GM21786 (cell line): ENCODE measurements around the gene XIAP.
"Not testable (repeated sequence)": the region's sequence is repeated elsewhere in the genome, so short reads cannot be mapped to it uniquely, and the experiment has no call there.

Source experiments
- ATAC-seq: cut with Tn5 transposase; IDR thresholded peaks from one replicate; pipeline ENCODE4 v1.9.1; 2021; ENCODE audit not compliant: unreplicated experiment

Gene XIAP

DNA sequence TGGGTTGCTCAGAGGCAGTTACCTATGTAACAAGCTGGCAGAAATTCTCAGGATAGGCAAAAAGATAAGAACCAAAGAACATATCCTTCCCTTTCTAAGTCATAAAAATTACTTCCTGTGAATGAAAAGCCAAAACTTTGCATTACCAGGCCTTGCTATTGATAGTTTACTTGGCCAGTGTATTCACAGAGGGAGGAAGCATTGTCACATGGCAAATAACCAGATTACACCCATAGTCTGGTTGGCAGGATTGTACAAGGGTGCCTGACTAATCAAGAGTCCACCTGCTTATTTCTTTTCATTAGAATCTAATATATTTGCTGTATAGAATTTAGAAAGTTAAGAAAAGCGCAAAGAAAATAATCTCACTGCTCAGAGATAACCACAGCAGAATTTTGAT is 14.1 kb downstream of the XIAP start:
- no peak for ATAC-seq

DNA sequence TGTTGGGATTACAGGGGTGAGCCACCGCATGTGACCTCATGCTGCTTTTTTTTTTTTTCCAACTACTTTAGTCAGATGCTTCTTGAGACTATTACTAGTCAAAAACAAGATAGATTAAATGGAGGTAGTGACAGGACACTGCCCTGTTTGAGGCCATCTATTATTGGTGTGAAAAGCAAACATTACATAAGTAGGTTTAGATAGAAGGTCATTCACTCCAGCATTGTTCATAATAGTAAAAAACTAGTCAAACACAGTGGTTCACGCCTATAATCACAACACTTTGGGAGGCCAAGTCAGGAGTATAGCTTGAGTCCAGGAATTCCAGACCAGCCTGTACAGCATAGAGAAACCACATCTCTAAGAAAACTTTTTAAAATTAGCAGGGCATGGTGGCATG is 16.3 kb downstream of the XIAP start:
- ATAC-seq: no peak

DNA sequence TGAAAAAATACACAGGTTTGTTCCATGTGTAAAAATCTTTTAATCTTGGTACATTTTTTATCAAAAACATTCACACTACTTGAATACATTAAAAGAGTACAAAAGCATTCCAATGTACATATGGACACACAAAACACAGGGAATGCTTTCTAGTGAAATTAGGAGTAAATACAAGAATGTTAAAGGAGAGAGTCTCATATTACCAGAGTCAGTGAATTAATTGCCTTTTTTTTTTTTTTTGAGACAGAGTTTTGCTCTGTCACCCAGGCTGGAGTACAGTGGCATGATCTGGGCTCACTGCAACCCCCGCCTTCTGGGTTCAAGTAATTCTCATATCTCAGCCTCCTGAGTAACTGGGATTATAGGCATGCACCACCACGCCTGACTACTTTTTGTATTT is 17.0 kb downstream of the XIAP start:
- ATAC-seq: no peak

DNA sequence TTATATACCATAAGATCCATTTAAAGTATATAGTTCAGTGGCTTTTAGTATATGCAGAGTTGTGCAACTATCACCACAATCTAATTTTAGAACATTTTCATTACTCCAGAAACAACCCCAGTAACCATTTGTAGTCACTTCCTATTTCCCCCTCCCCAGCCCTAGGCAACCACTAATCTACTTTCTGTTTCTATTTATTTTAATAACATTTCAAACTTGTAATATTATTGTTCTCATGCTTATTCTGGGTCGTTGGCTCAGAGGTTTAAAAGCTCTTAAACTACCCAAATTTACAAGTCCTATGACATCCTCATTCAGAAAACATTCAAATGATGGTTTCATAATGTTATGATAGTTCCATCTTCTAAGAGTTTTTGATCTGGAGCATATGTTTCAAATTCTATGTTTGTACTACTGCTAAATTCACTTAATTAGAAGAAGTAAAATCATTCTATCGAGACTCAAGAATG is 18.4 kb downstream of the XIAP start:
- peak; percentile 86 for ATAC-seq

DNA sequence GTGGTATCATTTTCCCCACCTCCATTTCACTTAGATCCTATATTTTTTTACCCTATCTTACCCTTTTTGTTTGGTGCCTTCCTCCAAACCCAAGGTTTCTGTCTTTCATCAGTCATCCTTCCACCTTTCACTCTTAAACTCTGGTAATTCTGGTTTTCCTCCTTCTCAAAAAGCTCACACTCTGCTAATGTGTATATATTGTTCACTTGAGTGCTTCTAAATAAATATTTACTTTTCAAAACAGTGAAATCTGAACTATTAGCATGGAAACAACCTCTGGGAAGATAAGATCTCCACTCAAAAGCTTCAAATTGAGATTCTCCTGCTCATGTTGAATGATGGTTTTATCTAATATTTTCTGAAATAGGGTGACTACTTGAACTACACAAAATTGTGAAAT is 21.5 kb downstream of the XIAP start:
- no peak for ATAC-seq

DNA sequence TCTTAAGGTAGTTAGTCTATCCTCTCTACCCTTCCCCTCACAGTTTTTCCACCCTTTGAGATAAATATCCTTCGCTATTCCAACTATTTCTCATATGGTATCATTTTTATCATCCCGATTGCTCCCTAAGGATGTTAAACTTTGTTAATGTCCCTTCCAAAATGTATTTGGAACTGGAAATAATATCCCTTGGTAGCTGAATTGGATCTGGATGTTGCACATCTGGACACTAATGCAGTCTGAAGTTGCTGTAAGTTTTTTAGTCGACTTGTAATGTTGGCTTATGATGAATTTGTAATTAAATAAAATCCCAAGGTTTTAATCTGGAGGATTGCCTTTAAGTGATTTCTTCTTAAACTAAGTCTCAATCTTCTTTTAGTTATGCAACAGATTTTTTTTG is 22.5 kb downstream of the XIAP start:
- no peak for ATAC-seq

DNA sequence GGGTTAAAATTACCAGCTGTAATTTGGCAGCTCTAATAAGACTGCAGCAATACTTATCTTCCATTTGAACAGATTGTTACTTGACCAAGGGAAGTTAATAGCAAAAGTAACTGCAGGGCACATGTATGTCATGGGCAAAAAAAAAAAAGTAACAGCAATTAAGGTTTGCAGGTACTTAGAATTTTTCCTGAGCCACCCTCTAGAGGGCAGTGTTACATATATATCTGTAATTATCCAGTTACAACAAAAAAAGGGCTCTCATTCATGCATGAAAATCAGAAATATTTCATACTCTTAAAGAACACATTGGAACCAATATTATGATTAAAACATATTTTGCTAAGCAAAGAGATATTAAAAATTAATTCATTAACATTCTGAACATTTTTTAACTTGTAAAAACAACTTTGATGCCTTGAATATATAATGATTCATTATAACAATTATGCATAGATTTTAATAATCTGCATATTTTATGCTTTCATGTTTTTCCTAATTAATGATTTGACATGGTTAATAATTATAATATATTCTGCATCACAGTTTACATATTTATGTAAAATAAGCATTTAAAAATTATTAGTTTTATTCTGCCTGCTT is 25.1 kb downstream of the XIAP start:
- no peak for ATAC-seq

DNA sequence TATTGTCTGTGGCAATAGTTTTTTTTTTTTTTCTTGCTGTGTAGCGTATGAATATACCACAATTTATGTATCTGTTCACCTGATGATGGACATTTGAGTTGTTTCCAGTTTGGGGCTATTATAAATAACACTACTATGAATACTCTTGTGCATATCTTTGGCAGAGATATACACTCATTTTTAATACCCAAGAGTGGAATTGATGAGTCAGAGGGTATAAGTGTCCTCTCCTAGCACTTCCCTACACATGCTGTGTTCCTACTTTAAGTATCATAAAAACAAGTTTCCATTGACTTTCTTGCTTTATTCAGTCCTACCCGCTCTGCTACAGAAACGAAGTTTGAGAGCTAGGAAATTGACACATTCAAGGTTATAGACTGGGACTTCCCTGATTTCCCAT is 39.8 kb downstream of the XIAP start:
- no peak for ATAC-seq

DNA sequence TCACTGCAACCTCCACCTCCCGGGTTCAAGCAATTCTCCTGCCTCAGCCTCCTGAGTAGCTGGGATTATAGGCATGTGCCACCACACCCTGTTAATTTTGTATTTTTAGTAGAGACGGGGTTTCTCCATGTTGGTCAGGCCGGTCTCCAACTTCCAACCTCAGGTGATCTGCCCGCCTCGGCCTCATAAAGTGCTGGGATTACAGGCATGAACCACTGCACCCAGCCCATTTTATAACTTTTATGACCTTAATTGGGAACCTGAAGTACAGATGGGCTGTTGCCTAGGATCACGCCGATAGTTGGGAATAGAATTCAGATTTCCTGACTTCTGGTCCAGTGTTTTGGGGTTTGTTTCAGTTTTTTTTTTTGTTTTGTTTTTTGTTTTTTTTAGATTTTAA is 43.4 kb downstream of the XIAP start:
- not testable (repeated sequence) for ATAC-seq

DNA sequence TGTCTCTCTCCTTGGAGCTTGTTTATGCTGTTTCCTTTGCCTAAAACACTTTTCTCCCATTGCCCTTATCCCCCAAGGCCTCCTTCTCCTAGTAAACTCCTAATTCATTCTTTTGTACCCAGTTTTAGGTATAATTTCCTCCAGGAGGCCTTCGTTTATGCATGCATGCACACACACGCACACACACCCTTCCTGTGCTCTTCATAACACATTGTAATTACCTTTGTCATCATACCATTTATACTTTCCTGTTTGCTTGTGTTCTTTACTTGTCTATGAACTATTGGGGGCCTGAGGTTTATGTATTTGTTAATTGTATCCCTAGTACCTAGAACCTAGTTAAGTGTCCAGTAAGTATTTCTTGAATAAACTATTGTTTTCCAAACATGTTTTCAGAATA is 45.5 kb downstream of the XIAP start:
- no peak for ATAC-seq

DNA sequence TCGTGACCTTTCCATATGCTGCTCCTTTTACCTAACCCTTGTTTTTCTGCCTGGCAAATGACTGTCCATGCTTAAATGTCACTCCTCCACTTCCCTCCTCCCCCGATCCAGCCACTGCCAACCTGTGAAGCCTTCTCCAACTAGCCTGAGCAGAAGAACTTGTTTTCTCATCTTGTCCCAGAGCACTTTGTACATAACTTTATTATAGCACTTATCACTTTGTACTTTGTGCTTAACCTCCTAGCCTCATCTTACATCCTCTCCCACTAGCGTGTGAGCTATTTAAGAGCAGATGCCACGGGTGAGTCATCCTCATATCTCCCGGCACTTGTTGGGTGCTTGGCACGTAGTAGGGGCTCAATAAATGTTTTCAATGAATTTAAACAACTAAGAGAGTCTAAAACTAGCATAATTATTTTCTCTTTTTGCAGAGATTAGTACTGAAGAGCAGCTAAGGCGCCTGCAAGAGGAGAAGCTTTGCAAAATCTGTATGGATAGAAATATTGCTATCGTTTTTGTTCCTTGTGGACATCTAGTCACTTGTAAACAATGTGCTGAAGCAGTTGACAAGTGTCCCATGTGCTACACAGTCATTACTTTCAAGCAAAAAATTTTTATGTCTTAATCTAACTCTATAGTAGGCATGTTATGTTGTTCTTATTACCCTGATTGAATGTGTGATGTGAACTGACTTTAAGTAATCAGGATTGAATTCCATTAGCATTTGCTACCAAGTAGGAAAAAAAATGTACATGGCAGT is 46.9 kb downstream of the XIAP start:
- no peak for ATAC-seq

DNA sequence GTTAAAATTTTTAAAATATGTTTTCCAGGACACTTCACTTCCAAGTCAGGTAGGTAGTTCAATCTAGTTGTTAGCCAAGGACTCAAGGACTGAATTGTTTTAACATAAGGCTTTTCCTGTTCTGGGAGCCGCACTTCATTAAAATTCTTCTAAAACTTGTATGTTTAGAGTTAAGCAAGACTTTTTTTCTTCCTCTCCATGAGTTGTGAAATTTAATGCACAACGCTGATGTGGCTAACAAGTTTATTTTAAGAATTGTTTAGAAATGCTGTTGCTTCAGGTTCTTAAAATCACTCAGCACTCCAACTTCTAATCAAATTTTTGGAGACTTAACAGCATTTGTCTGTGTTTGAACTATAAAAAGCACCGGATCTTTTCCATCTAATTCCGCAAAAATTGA is 49.7 kb downstream of the XIAP start:
- ATAC-seq: no peak

DNA sequence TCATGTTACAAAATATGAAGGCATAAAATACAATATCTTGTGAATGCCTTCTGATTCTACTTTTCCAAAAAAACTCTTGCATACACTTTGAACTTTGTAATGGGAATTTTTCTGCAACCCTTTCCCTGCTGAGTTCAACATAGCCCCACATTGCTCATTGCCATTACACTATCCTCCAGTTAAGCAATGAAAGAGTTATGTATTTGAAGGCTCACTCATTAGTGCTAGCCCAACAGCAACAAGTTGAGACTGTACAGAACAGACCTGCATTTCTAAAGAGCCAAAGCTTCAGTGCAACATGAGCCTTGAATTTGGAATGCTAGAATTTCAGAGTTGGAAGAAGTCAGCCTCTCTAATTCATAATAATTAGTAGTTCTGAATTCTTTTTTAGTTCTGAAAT is 57.2 kb downstream of the XIAP start:
- ATAC-seq: no peak

DNA sequence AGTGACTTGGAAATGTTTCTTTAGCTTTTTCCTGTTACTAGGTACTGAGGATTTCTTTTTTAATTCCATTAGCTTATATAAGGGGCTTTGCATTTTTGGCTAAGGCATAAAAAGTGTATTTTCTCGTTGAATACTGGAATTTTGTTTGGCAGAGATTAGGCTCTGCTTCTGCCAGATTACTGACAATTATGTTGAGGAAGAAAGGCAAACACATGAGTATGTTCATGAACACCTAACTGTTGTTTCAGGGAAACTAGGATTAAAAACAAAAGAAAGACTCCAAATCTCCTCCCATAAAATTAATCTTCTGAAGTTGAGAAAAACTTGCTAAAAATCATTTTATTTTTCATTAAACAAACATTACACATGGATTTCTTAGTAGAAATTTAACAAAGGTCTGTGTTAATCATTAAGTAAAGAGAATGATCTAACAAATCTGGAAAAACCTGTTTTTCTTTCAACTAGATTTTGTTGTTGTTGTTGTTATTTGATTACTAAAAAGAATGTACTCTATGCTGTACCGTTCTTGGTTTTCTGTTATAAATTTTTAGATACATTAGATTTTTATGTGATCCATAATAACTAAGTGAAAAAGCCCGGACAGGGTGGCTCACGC is 58.4 kb downstream of the XIAP start:
- no peak for ATAC-seq

DNA sequence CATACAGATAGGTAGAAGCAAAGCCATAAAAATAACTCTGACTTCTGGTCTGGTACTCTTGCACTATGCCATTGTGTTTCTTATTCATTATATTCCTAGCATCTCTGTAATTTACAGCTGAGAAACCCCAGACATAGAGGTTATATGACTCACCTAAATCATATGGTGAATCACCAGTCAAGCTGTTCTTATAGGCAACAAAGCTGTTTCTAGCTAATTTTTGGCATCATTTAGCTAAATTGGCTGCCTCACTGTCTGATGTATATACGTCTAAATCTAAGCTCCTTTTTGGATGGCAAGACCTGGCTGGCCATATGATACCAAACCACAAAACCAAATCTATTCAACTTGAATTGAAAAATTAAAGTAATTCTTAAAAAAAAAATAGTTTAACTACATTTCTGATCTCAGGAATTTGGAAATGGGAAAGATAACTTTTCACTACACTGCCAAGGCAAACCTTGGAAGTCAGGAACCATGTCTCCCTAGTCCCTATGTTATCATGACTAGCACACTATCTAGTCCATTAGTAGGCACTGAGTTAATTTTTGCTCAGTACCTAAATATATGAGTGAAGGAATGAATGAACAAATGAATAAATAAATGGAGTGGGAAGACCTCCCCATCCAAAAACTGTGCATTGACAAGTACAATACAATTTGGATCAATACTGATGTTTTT is 60.4 kb downstream of the XIAP start:
- no peak for ATAC-seq

DNA sequence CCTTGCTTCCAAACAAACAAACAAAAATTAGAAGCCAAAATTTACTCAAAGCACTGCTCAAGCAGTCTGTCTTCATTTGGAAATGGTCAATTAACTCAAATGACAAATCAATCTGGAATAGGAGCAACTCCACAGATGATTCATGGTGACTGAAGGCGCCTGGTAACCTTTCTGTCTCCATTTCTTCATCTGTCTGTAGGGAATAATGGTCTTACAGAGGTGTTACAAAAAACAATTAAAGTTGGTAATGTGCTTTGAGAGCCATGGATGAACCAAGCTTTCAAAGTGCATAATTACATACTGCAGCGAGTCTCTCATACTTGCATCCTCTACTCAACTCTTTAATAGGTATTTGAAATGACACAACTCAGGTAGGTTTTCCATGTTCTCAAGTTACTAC is 63.4 kb downstream of the XIAP start:
- ATAC-seq: no peak

DNA sequence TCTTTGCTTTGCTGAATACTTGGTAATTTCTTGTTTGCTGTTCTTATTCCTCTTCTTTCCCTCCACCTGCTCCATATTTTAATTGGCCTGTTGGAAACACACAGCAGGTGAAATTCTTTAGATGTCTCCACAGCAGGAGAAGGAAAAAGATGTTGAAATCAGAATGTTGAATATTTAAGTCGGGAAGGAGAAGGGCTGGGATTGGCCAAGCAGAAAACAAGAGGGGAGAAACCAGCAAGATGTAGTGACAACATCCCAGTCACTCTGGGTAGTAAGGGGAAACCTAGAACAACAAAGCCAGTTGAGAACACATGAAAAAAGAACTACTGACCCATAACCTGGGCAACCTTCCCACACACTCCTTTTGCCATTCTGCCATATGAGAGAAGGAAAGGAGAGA is 64.3 kb downstream of the XIAP start:
- ATAC-seq: no peak

DNA sequence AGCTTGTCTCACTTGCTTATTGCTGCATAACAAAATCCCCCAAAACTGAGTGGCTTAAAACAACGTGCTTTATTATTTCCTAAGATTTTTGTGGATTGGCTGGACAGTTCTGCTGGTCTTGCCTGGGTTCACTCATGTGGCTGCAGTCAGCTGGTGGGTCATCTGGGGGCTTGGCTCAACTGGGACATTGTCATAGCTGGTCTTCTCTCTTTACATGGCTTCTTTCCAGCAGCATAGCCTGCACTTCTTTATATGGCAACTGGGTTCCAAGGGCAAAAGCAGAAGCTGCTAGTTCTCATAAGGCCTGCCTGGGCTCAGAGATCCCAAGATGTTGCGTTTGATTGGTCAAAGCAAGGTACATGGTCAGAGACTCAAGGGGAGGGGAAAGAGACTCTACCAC is 68.0 kb downstream of the XIAP start:
- no peak for ATAC-seq

DNA sequence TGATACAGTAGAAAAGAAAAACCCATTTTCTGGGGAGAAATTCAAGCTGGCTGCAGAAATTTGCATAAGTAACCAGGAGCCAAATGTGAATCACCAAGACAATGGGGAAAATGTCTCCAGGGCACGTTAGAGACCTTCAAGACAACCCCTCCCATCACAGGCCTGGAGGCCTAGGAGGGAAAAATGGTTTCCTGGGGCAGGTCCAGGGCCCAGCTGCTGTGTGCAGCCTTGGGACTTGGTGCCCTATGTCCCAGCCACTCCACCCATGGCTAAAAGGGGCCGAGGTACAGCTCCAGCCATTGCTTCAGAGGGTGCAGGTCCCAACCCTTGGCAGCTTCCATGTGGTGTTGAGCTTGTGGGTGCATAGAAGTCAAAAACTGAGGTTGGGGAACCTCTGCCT is 72.2 kb downstream of the XIAP start:
- ATAC-seq: not testable (repeated sequence)

DNA sequence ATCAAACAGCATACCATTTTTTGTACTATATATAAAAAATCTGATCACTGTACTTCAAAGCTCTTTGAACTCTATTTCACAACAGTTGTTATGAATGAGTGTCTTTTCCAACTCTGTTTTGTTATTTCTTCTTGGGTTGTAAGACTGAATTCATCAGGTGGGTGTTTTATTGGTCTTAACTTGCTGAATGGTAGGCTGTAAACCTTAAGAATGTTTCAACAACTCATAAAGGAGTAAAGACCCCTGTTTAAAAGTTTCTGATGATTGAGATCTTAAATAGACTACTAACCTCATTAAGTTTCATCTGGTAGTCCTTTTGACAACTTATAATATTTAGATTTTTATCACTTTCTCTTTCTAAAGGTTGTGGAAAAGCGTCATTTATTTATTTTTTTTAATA is 83.2 kb downstream of the XIAP start:
- ATAC-seq: no peak

DNA sequence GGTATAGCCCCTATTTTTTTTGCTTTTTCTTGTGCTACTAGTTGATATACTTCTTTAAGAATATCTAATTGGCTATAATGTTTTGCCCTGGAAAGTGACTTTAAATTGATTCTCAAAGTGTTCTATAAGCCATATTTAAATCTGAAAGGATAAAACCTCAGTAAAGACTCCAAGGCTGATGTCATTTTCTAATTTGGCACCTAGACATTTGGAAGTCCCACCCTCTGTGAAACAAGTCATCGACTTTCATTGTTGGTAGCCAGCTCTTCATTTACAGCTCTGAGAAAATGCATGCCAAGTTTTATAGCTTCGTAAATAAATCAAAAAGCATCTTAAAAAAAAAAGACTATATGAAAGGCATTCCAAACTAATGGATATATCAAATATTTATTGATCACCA is 83.6 kb downstream of the XIAP start:
- no peak for ATAC-seq

DNA sequence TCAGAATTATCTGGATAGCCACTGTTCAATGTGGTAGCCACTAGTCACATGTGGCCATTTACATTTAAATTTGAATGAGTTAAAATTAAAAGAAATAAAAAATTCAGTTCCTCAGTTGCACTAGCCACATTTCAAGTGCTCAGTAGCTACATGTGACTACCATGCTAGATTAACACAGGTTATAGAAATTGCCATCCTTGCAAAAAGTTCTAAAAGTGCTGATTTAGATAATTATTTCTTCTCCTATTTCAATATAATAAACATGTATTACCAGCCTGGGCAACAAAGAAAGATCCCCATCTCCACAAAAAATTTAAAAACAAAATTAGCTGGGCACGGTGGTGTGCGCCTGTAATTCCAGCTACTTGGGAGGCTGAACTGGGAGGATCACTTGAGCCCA is 90.0 kb downstream of the XIAP start:
- no peak for ATAC-seq
